Mucosa of rectum (tissue), 2 donors: ENCODE results near the gene COL27A1.

Experiments used
- H3K27ac ChIP-seq, 2 donors: one replicate each; pipeline ENCODE4 v1.7.0; 2013; ENCODE audit warnings: inconsistent platforms in 2 of 2, low read depth in 2 of 2, low read length in 2 of 2
- H3K27me3 ChIP-seq, 2 donors: one replicate each; pipeline ENCODE4 v1.7.0; 2013; ENCODE audit warnings: low read length in 2 of 2; ENCODE audit not compliant: control insufficient read depth in 2 of 2, insufficient read depth in 2 of 2
- H3K36me3 ChIP-seq, 2 donors: one replicate each; pipeline ENCODE4 v1.7.0; 2013; ENCODE audit warnings: low read length in 2 of 2; ENCODE audit not compliant: control insufficient read depth in 2 of 2, insufficient read depth in 2 of 2
- H3K4me1 ChIP-seq, 2 donors: one replicate each; pipeline ENCODE4 v1.7.0; 2013; ENCODE audit warnings: low read length in 2 of 2, mild to moderate bottlenecking in 1 of 2; ENCODE audit not compliant: control insufficient read depth in 2 of 2, insufficient read depth in 2 of 2
- H3K4me3 ChIP-seq, 2 donors: one replicate each; pipeline ENCODE4 v1.7.0; 2013; ENCODE audit warnings: low read length in 2 of 2
- H3K9ac ChIP-seq, 2 donors: one replicate each; pipeline ENCODE4 v1.7.0; 2013; ENCODE audit warnings: low read length in 2 of 2, low read depth in 1 of 2, mild to moderate bottlenecking in 1 of 2
- H3K9me3 ChIP-seq, 2 donors: one replicate each; pipeline ENCODE4 v1.7.0; 2013; ENCODE audit warnings: low read length in 2 of 2; ENCODE audit not compliant: control insufficient read depth in 2 of 2
- donor health status: healthy.
- donor health status: Normal muscosa, but diverticular disease.

COL27A1 gene

GRCh38 chr9:114247491-114247890, 92.2 kb downstream of the COL27A1 start:
- no peaks in the 10 kb centered on the region for H3K4me1 ChIP-seq
- H3K27ac ChIP-seq, result no peak overlapping the region
- H3K9me3 ChIP-seq, result no peaks in the 10 kb centered on the region
- H3K4me3 ChIP-seq, result no peak overlapping the region
- no peaks in the 10 kb centered on the region for H3K27me3 ChIP-seq
- H3K9ac ChIP-seq, result no peak overlapping the region
- H3K36me3 ChIP-seq, result no peaks in the 10 kb centered on the region

DNA sequence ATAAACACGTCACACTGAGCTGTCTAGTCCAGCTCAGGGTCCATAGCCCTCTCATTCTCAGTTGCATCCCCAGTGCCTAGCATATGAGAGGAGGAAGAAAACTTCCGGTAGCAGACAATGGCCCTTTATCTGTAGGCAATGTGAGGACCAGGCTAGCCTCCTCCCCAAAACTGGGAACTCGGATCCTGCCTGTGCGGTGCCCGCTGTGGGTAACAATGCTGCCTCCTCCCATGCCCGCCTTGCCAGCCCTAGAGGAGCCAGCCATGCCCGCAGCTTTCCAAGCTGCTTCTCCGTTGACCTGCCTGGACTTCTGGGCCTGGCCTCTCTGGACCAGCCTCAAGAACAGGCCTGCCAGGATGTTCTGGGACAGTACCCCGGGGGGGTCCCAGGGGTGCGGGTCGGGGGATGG, 93.0 kb downstream of the COL27A1 start:
- Histone ChIP-seq H3K4me1 (no peaks in the 10 kb centered on the region), H3K27me3 (no peaks in the 10 kb centered on the region), H3K9ac (no peak overlapping the region), H3K9me3 (no peaks in the 10 kb centered on the region), H3K27ac (no peak overlapping the region), H3K4me3 (no peak overlapping the region), H3K36me3 (no peaks in the 10 kb centered on the region)

GRCh38 chr9:114249424-114250234, 94.3 kb downstream of the COL27A1 start:
- H3K27ac ChIP-seq, result no peak overlapping the region
- no peaks in the 10 kb centered on the region for H3K36me3 ChIP-seq
- no peaks in the 10 kb centered on the region for H3K27me3 ChIP-seq
- no peaks in the 10 kb centered on the region for H3K9me3 ChIP-seq
- H3K4me1 ChIP-seq, result no peaks in the 10 kb centered on the region
- H3K9ac ChIP-seq, result no peak overlapping the region
- H3K4me3 ChIP-seq, result no peak overlapping the region

DNA sequence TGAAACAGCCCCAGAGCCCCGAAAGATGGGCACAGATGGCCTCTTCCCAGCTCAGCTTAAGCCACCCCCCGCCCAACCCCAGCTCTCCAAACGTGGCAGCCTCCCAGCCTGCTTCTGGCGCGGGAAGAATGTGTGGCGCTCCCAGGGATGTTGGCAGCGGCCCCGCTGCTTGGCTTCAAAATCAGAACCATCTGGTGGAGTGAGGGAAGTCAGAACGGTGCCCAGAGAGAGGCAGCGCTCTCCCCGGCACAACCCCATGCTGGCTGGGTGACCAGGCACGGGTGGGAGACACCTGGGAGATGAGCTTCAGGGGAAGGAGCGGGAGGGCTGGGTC, 94.9 kb downstream of the COL27A1 start:
- no peaks in the 10 kb centered on the region for H3K27me3 ChIP-seq
- no peaks in the 10 kb centered on the region for H3K9me3 ChIP-seq
- H3K4me3 ChIP-seq, result no peak overlapping the region
- no peak overlapping the region for H3K27ac ChIP-seq
- no peaks in the 10 kb centered on the region for H3K36me3 ChIP-seq
- no peaks in the 10 kb centered on the region for H3K4me1 ChIP-seq
- H3K9ac ChIP-seq, result no peak overlapping the region

DNA sequence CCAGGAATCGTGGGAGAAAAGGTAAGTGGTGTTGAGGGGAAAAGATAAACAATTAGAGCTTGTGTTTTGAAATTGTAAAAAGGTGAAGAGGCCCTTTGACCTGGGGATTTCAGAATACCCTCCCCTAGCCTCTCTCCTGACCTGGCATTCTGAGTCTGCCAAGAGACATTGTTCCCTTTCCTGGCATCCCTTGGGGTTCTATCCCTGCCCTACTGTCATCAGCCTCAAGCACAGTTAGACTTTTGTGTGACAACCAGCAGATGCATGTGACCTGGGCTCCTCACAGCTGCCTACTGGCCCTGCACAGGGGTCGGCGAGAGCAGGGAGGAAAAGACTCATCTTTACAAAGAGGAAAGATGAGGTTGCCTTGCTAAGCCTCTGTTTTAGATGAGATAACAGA, 95.3 kb downstream of the COL27A1 start:
- no peaks in the 10 kb centered on the region for H3K36me3 ChIP-seq
- H3K9me3 ChIP-seq, result no peaks in the 10 kb centered on the region
- no peak overlapping the region for H3K9ac ChIP-seq
- H3K27ac ChIP-seq, result no peak overlapping the region
- H3K27me3 ChIP-seq, result no peaks in the 10 kb centered on the region
- H3K4me3 ChIP-seq, result no peak overlapping the region
- H3K4me1 ChIP-seq, result no peaks in the 10 kb centered on the region

- Histone ChIP-seq H3K36me3 (no peaks in the 10 kb centered on the region), H3K9ac (no peak overlapping the region), H3K27ac (no peak overlapping the region), H3K4me1 (no peaks in the 10 kb centered on the region), H3K27me3 (no peaks in the 10 kb centered on the region), H3K9me3 (no peaks in the 10 kb centered on the region), H3K4me3 (no peak overlapping the region)
Measured at GRCh38 chr9:114252394-114252793, 97.1 kb downstream of the COL27A1 start.

DNA sequence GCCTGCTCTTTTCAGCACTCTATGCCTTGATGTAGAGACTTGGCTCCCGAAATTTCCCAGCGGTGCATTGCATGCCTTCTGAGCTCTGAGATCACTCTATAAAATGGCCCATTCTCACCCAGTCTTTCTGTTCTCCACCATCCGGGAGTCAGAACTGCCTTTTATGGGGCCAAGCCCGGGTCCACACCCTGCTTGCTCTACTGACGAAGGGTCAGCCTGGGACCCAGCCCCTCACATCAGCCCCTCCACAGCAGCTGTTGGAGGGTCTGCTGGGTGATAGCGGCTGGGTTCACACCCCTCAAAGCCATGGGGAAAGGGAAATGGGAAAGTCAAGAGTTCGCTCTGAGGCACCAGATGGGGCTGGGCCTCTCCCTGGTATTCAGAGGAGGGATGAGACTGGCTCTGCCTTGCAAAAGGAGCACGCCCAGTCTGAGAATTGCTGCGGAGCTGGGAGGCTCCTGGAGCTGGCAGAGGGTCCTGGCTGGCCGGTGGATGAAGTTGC, 101.5 kb downstream of the COL27A1 start:
- H3K36me3 ChIP-seq, result no peaks in the 10 kb centered on the region
- no peaks in the 10 kb centered on the region for H3K4me1 ChIP-seq
- H3K27ac ChIP-seq, result no peak overlapping the region
- no peak overlapping the region for H3K4me3 ChIP-seq
- no peaks in the 10 kb centered on the region for H3K9me3 ChIP-seq
- no peaks in the 10 kb centered on the region for H3K27me3 ChIP-seq
- no peak overlapping the region for H3K9ac ChIP-seq

GRCh38 chr9:114258218-114258617, 102.9 kb downstream of the COL27A1 start:
- Histone ChIP-seq H3K4me3 (no peak overlapping the region), H3K27me3 (no peaks in the 10 kb centered on the region), H3K4me1 (no peaks in the 10 kb centered on the region), H3K9ac (no peak overlapping the region), H3K27ac (no peak overlapping the region), H3K9me3 (no peaks in the 10 kb centered on the region), H3K36me3 (no peaks in the 10 kb centered on the region)

- Histone ChIP-seq H3K9me3 (no peaks in the 10 kb centered on the region), H3K4me1 (no peaks in the 10 kb centered on the region), H3K4me3 (no peak overlapping the region), H3K27ac (no peak overlapping the region), H3K27me3 (no peaks in the 10 kb centered on the region), H3K36me3 (no peaks in the 10 kb centered on the region), H3K9ac (no peak overlapping the region)
Measured at GRCh38 chr9:114258866-114259797, 103.8 kb downstream of the COL27A1 start.

DNA sequence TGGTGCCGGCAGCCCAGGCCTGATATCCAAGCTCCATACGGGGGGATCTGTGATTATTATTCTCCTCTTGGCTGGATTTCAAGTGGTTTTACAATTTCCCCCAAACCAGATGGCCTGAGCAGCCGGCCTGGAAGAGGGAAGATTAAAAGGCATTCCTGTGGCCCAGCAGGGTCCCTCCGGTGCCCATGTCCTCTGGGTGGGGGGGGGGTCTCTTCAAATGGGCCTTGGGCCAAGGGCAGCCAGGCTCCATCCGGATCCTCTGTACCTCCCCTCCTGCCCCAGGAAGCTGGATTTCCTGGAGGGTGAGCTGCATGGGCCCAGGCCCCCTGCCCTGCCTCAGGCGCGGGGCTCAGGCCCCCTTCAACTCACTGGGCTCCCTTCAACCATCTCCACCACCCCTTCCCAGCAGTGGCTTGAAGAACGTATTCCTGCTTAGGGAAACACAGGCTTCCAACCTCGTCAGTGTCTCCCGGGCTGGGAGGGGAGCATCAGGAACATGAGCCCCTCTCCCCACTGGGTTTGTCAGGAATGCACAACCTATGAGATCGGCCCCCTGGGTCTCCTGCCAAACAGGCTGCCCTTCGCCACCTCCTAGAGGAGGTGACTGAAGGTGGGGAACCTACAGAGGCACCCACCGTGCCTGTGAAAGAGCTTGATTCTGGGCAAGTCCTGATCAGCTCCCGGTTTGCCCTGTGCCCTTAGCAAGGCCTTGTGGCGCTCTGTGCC, 104.6 kb downstream of the COL27A1 start:
- Histone ChIP-seq H3K27ac (no peak overlapping the region), H3K9ac (no peak overlapping the region), H3K36me3 (no peaks in the 10 kb centered on the region), H3K4me3 (no peak overlapping the region), H3K9me3 (no peaks in the 10 kb centered on the region), H3K4me1 (no peaks in the 10 kb centered on the region), H3K27me3 (no peaks in the 10 kb centered on the region)
